GM20431 (cell line): Measurements from ENCODE around the gene ESM1.

Experiments used
- in situ Hi-C: fragments of 300-500 bp; cut with MseI, MboI; formaldehyde crosslinking; loops from one replicate; pipeline ENCODE4 v1.15.0; 2020; ENCODE audit warnings: low sequenced_read_pairs; ENCODE audit not compliant: unreplicated experiment

The ESM1 gene

DNA sequence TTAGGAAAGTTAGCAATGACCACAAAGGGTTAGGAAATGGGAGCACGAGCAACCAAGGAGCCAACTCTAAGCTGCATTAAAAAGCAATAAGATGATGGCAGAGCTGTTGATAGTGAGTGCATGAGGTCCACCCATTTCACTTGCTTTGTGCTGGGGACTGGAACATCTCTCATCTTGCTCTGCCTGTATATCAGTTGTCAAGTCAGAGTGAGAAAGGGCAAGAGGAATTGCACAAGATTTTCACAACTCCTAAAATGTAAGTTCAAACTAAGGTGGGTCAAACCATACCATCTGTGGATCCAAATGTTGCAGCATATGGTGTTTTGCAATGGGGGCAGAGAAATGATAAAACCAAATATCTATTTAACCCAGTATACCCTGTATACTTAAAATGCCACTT, 2.8 kb upstream of the ESM1 start:
- in situ Hi-C loops: no loop called here

DNA sequence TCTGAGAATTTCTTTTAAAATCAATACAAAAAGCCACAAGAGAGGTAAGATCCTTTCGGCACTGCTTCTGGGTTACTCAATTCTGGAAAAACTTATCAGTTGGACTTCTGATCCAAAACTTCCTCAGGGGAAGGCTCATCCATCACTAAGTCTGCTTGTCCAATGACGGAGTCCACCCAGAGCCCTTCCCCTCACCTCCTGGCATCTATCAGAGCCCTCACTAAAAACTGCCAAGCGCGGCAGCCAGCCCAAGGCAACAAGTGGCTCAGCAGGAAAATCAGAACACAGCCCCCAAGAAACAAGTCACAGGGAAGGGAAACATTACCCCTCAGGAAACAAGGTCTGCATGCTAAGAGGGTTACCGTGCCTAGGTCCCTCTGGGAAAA, 869 bp upstream of the ESM1 start:
- in situ Hi-C loops: no loop called here

DNA sequence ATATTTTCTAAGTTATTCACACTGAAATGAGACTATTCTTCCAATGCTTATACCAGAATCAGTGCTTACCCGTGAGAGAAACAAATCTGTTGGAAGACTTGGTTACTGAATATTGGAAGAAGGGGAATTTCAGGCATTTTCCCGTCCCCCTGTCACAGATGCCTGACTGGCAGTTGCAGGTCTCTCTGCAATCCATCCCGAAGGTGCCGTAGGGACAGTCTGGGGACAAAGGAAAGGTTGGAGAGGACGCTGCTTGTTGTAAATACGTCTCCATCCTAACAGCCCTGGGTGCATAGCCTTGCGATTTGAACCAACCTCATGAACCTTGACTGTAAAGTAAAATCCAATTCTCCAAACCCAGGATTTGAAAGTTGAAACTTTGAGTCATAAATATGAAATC, 3.5 kb downstream of the ESM1 start:
- in situ Hi-C loops: no loop called here

DNA sequence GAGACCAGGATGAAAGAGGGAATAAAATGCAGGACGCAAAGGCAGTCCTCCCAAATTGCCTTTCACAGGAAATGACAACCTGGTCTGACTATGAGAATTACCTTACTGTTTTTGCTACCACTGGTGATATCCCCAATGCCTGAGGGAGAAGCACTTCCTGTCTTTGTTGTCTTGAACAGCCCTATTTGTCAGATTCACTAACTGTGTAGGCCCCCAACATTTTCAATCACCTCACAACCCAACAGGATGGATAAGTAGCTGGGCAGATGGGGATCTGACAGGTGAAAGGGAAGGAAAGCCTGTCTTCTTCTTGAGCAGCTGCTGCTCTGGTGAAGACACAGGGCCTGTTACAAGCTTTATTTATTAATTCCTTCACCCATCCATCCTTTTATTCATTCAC, 9.7 kb downstream of the ESM1 start:
- in situ Hi-C loops: no loop called here

DNA sequence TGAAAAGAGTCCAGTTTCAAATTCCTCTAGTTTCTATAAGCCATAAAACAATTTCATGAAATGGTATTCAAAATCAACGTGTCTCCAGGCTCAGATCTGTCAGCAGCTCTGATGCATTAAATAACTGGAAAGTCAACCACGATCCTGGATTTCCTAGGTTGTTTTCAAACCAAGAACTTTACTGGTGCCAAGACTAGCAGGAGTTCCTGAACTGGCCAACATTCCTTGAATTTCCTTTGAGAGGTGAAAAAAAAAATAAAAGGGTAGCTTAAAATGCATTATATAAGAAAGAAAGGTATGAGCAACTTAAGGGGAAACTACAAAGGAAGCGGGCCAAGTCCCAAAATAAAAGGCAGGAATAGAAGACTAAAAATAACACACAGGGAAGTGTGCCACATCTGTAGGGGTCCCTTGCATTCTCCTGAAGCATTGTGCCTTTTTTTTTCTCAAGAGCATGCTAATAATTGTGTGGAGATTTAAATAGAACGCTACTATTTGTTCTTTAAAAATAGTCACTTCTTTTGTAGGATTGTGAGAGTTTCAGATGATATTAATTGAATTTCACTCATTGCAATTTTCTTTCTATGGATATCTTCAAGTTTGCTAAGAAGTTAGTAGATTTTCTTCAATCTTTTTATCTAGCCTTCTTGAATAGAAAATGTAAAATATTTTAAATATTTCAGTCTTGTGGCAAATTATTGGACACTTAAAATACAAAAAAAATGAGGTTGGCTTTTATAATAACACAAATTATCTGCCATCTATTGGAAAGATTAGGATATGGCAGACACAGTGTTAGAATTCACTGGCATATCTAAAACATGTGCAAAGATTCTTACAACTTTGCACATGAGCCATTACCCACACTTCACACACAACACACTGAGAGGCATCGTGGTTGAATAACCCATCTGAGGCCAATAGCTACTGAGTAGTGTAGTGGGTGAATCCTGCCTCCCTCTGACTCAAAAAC, 15.3 kb downstream of the ESM1 start:
- in situ Hi-C loops: no loop called here

DNA sequence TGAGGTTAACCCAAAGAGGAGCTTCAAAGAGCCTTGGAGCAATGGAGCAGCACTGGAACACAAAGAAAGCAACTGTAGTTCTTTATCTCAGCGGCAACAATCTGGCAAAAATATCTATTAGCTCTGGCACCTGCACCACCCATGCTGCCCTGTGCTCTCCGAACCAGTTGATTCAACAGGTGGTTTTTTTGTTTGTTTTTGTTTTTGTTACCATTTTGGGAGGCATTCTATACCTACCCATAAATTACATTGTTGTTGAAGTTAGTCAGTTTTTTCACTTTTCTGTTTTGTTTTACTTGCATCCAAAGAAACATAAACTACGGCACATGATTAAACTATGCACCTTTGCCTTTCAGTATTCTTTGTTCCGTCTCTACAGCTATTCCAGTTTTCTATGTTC, 16.2 kb downstream of the ESM1 start:
- in situ Hi-C loops: no loop called here

DNA sequence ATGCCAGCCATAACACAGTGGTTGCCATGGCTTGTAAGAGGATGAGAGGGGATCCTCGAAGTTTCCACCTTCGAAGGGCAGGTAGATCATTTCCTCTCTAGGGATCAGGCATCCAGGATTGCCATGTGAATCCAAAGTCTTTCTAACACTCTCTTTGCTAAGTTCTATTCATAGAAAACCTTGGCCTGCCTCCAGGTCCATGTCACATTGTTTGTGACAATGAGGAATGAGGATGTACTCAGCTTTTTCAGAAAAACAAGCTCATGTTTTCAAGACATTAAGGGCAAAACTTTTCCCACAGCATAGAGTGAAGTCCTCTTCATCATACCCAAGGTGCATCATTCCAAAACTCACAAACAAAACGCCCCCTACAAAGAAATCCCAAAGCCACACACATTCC, 19.6 kb downstream of the ESM1 start:
- in situ Hi-C loops: no loop called here

DNA sequence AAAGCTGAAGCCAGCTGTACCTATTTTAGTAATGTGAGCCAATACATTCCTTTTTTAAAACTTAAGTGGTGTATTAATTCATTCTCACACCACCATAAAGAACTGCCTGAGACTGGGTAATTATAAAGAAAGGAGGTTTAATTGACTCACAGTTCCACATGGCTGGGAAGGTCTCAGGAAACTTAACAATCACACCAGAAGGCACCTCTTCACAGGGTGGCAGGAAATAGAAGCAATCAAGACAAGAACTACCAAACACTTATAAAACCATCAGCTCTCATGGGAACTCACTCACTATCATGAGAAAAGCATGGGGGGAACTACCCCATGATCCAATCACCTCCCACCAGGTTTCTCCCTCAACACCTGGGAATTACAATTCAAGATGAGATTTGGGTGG, 21.0 kb downstream of the ESM1 start:
- in situ Hi-C loops: no loop called here

DNA sequence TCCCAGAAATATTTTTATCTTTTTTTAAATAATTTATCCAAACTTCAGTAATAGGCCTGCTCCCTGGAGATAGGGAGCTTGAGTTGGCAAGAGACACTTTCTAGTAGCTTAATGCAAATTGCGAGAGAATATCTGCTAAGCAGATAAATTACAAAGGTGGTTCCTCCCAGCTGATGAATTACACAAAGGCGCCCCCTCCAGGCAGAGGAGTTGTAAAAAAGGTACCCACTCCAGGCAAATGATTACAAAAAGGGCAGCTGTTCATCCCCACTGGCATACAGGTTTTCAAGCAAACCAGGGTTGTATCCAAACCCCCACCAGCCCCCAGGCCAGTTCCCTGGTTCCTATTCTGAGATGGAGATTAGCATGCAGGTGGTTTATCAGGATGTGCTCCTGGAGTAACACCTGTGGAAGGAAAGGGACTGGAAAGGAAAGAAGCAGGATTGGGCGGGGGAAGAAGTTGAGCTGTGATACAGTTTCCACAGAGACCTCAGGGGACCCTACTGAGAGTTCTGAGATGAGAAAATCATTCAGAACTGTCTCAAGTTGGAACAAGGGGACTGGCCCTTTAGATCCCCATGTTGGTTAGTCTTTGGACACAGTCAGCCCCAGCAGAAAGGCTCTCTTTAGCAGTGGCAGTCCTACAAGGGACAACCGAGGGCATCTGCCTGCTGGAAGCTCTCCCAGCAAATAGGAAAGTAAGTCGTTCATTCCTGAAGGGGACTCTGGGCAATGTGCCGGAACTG, 25.5 kb downstream of the ESM1 start:
- in situ Hi-C loops: no loop called here

DNA sequence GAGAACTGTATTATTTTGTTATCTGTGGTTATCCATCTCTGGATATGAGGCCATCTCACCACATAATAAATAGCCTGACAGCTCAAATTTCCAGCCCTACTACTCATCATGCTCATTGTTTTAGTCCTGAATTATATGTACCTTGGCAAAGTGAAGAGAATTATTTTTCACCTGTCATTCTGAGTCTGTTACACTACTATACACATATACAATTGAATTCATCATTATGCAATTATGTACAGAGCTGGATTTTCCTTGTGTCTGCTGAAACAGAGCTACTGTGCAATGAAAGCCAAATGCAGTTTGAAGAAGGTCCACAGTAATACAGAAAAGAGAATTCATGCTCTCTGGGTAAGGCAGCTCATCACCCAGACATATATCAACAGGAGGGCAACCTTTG, 28.5 kb downstream of the ESM1 start:
- in situ Hi-C loops: no loop called here

DNA sequence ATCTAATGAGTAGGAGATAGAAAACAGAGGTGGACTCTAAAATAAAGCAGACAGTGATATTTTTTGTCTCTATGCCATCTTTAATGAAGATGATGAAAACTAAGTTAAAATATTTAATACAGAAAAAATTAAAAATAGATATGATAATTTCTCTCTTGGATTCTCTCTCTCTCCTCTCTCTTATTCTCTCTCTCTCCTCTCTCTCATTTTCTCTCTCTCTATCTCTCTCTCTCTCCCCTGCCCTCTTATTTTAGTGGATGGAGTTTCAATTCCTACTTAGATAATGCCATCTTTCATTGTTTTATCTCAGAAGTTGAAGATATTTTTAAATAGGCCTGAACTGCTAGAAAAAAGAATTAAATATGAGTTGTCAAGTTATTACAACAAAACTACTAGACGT, 38.2 kb downstream of the ESM1 start:
- in situ Hi-C loops: loop anchor here (25.0 kb wide), 1 partner anchor 190 kb away; no protein-coding TSS in a partner anchor

DNA sequence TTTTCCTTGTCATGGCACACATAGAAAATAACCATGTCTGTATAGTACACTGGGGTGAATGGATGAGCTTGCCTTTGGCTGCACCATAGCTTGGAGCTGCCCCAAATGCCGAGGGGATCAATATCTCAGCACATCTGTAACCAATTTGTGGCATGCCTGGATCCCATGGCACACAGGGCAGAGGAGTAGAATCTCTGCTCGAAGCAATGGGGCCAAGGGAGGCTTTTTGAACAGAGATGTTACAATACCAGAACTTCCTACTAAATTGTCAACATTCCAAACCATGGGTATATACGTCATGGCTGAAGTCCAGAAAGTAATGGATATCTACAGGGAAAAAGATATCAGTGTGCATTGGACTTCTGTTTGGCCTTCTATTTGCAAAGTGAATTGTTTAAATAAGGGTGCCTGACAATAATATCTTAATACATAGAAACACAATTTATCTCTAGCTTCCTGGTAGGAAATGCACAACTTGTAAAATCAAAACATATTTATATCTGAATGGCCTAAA, 39.0 kb downstream of the ESM1 start:
- in situ Hi-C loops: loop anchor here (25.0 kb wide), 1 partner anchor 191 kb away; no protein-coding TSS in a partner anchor

DNA sequence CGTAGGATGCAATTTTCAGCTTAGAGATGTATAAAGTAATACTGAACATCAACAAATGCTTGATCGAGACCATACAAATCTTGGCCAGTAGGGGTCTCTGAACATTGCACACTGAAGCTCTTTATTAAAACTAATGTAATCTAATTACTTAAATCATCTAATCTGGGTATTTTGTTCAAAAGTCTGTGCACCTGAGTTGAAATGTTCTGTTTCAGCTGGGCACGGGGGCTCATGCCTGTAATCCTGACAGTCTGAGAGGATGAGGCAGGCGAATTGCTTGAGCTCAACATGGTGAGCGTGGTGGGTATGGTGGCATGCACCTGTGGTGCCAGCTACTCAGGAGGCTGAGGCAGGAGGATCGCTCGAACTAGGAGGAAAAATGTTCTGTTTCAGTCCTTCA, 41.0 kb downstream of the ESM1 start:
- in situ Hi-C loops: loop anchor here (25.0 kb wide), 1 partner anchor 193 kb away; no protein-coding TSS in a partner anchor

DNA sequence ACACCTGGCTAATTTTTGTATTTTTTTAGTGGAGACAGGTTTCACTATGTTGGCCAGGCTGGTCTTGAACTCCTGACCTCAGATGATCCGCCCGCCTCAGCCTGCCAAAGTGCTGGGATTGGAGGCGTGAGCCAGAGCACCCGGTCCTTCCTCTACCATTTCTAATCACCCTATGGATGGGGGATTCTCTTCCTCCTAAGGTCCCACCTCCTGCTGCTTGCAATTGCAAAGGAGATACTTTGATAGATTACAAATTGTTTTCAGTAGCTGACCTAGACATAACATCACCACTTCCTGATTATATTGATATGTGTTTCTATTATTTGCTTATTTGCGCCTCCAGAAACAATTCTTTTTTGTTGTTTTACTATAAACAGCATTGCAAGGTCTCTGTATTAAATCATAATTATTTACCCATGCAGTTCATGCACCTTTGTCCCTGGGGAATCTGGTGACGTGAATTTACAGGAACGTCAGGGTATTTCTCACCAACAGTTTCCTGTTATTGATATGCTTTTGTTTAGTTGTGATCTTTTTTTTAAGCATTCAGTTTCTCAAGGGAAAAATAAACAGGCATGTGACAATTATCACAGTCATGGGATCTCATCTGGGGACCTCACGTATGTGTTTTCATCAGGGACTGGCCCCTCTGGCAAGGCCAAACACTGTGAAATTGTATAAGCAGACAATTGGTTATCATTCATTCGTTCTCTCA, 43.2 kb downstream of the ESM1 start:
- in situ Hi-C loops: loop anchor here (25.0 kb wide), 1 partner anchor 195 kb away; no protein-coding TSS in a partner anchor

DNA sequence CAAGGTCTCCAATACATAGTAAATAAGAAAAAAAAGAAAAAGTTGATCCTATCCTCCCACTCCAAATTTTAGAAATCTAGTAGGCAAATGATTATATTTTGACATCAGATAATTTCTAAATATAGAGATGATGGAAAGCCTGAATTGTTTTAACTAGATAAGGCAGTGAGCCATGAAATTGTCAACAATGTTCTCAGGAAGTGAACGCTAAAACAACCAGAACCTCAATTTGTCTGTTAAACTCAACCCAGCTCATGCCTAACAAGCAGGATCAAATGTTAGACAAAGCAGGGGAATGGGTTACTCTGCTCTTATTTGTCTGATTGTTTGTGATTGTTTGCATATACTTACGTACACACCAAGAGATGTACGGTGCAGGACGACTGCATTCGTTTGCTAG, 49.2 kb downstream of the ESM1 start:
- in situ Hi-C loops: loop anchor here (25.0 kb wide), 1 partner anchor 201 kb away; no protein-coding TSS in a partner anchor

DNA sequence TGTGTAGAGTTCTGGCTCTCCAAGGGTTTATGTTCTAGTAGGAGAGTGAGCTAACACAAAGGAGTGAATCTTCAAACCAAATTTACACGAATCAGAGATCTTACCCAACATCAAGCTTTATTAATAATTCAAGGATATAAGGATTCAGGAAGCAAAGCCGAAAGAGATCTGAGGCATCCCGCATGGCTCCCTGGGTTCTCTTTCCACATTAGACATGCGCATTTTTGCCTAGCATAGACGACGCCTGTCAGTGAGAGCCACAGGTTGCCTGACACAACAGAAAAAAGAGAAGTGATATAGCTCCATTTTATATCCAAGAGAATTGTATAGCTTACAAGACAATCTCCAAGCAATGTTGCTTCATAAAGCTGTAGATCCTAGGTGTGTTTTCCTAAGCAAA, 52.6 kb downstream of the ESM1 start:
- in situ Hi-C loops: loop anchor here (25.0 kb wide), 1 partner anchor 205 kb away; no protein-coding TSS in a partner anchor

DNA sequence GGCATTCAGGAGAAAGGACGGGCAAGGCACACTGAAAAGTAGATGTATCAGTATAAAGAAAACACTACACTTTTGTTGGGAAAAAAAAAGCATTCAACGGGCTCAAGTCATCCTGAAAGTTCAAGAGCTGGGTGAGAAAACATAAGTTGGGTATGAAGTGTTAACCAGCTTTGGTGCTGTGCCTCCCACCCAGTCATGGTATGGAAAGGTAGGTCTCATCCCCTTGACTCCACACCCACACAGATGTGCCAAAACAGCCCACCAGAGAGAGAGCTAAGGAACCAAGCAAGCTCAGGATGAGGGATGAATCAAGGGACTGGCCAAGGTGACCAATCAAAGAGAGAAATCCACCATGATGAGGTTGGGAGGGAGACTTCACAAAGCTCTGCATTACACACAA, 54.7 kb downstream of the ESM1 start:
- in situ Hi-C loops: loop anchor here (25.0 kb wide), 1 partner anchor 207 kb away; no protein-coding TSS in a partner anchor
